ENCODE measurements around the gene PPP1R13L. TPM values are rescaled to one million over a fixed set of nuclear protein-coding genes. Genes with fewer than 3 reads are reported as not detected.
"Not testable (repeated sequence)": the region's sequence is repeated elsewhere in the genome, so short reads cannot be mapped to it uniquely, and the experiment has no call there.

The PPP1R13L gene
- polyA plus RNA-seq, 3 donors = 11.1 to 36.5 (median 14.5) TPM

DNA sequence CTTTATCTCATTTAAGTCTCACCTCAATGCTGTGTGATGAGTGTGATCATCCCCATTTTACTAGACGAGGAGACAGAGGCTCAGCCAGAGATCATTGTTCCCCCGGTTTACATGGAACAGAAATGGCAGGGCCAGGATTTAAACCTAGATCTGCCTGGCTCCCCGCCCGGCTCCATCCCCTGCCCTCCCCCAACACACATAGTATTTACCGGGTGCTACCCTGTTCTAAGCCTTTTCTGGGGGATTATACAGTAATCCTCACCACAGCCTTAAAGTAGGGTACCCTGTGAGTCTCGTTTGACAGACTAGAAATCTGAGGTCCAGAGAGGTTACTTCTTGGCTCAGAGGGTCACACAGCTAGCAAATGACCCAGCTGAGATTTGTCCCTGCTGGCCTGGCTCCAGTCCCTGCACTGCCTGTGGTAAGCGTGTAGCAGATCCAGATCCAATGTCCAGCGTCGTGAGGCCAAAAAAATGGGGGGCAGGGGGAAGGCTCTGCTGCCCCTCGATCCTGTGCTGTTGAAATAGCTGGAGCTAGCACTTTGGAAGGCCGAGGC lies 68.1 kb downstream of the PPP1R13L start:
- WGBS, 3 donors = 60 to 67% (median 63%) methylated on average over 11 of the region's 11 CpGs
- no peak overlapping the region for H3K27ac ChIP-seq (ENCODE audit: low read depth, low read length)

DNA sequence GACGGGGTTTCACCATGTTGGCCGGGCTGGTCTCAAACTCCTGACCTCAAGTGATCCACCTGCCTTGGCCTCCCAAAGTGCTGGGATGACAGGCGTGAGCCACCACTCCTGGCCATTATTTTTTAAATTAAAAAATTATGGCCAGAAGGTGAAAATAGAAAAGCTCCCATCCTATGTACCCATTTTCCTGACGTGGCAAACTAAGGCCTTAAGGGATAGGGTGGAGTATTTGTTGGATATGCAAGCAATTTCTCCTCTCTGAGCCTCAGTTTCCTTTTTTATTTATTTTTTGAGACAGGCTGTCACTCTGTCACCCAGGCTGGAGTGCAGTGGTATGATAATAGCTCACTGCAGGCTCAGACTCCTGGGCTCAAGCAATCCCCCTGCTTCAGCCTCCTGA lies 70.0 kb downstream of the PPP1R13L start:
- 77 to 95% (median 87%) methylated on average over 4 of the region's 4 CpGs for WGBS, 3 donors
- not testable (repeated sequence) for H3K27ac ChIP-seq (ENCODE audit: low read depth, low read length)

DNA sequence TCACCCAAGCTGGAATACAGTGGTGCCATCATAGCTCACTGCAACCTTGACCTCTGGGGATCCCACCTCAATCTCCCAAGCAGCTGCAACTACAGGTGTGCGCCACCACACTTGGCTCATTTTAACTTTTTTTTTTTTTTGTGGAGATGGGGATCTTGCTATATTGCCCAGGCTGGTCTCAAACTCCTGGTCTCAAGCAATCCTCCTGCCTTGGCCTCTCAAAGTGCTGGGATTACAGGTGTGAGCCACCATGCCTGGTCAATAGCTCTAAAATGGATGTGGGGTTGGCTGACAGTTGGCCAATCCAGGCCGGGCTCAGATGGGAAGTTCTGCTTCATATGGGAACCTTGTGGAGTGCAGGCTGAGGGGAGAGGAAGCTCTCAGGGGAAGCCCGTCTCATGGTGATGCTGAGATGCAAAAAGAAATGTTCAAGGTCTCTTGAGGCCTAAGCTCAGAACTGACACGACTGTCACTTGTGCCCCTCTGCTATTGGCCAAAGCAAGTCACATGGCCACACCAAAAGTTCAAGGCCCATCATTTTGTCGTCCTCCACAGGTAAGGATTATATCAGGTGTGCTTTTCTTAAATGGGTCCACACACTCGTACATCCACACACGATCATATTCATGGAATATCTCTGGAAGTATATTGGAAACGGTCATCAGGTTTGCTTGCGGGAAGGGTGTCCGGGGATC lies 71.1 kb downstream of the PPP1R13L start:
- WGBS, 3 donors = 76 to 85% (median 79%) methylated on average over 10 of the region's 10 CpGs
- H3K27ac ChIP-seq (ENCODE audit: low read depth, low read length) = no peak overlapping the region

DNA sequence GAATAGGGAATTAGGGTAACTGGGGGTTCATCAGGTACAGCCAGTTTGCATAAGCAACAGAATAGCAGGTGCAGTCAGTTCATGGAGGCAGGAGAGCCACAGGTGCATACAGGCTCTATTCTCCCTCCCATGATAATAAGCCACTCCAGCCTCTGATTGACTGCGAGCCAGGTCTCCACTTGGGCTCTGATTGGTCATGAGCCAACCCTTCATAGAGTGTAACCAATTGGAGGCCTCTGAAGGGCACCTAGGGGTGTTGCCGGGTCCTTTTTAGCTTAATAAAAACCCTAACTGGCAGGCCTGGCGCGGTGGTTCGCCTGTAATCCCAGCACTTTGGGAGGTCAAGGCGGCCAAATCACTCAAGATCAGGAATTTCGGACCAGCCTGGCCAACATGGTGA lies 73.5 kb downstream of the PPP1R13L start:
- WGBS, 3 donors = 80 to 93% (median 91%) methylated on average over 7 of the region's 7 CpGs
- H3K27ac ChIP-seq (ENCODE audit: low read depth, low read length) = no peak overlapping the region

Other genes with a start within 250 kb of the PPP1R13L start
- under 1 TPM; 0.04 to 0.11 (median 0.05) TPM for gene NKPD1, start 244.1 kb downstream of the PPP1R13L start, polyA plus RNA-seq
- gene TRAPPC6A, start 226.8 kb downstream of the PPP1R13L start, polyA plus RNA-seq = 10 to 100 TPM; 25.0 to 43.9 (median 31.7) TPM
- gene BLOC1S3, start 226.3 kb downstream of the PPP1R13L start, polyA plus RNA-seq = 1 to 10 TPM; 3.5 to 4.0 (median 3.9) TPM
- 1 to 10 TPM; 1.1 to 5.0 (median 1.7) TPM for gene EXOC3L2, start 159.7 kb downstream of the PPP1R13L start, polyA plus RNA-seq
- 10 to 100 TPM; 10.8 to 18.7 (median 14.7) TPM for gene MARK4, start 153.8 kb downstream of the PPP1R13L start, polyA plus RNA-seq
- gene CKM, start 82.2 kb downstream of the PPP1R13L start, polyA plus RNA-seq = 10 to 100 TPM in 1 of 3 donors, 1 to 10 TPM in 2; 2.9 to 12.5 (median 9.2) TPM
- gene KLC3, start 64.3 kb downstream of the PPP1R13L start, polyA plus RNA-seq = 1 to 10 TPM in 1 of 3 donors, under 1 TPM in 1, not detected in 1; 0.18 to 3.2 TPM
- 1 to 10 TPM; 5.6 to 9.1 (median 7.3) TPM for gene ERCC2, start 34.5 kb downstream of the PPP1R13L start, polyA plus RNA-seq
- gene POLR1G, start 1.6 kb upstream of the PPP1R13L start, polyA plus RNA-seq = 1 to 10 TPM; 1.5 to 6.3 (median 2.3) TPM
- 10 to 100 TPM; 31.0 to 63.9 (median 59.5) TPM for gene ERCC1, start 18.8 kb upstream of the PPP1R13L start, polyA plus RNA-seq
- 100 to 1,000 TPM in 2 of 3 donors, 10 to 100 TPM in 1; 11.9 to 650 (median 341) TPM for gene FOSB, start 62.9 kb upstream of the PPP1R13L start, polyA plus RNA-seq
- gene RTN2, start 92.0 kb upstream of the PPP1R13L start, polyA plus RNA-seq = 1 to 10 TPM; 4.9 to 7.6 (median 6.4) TPM
- 1 to 10 TPM in 1 of 3 donors, under 1 TPM in 2; 0.62 to 3.7 (median 0.71) TPM for gene PPM1N, start 93.4 kb upstream of the PPP1R13L start, polyA plus RNA-seq
- gene VASP, start 102.4 kb upstream of the PPP1R13L start, polyA plus RNA-seq = 10 to 100 TPM; 14.9 to 93.0 (median 78.0) TPM
- 1 to 10 TPM; 3.1 to 6.7 (median 3.5) TPM for gene OPA3, start 179.7 kb upstream of the PPP1R13L start, polyA plus RNA-seq
- 10 to 100 TPM in 2 of 3 donors, 1 to 10 TPM in 1; 1.3 to 29.5 (median 11.6) TPM for gene GPR4, start 197.1 kb upstream of the PPP1R13L start, polyA plus RNA-seq
- gene EML2, start 234.3 kb upstream of the PPP1R13L start, polyA plus RNA-seq = 10 to 100 TPM; 17.5 to 29.2 (median 22.3) TPM